Activated naive CD8-positive, alpha-beta T cell treated with anti-CD3 and anti-CD28 coated beads for 36 hours (primary cell): Measurements from ENCODE around the gene DGCR8. TPM values are rescaled to one million over a fixed set of nuclear protein-coding genes. Genes with fewer than 3 reads are reported as not detected.
"Not testable (repeated sequence)": the region's sequence is repeated elsewhere in the genome, so short reads cannot be mapped to it uniquely, and the experiment has no call there.

Experiments used
- DNase-seq: peaks from one replicate; pipeline ENCODE4 v3.0.0; 2021
- H3K27ac Mint-ChIP-seq: one replicate; pipeline ENCODE4 v1.8.0; 2022; ENCODE audit warnings: mild to moderate bottlenecking, moderate library complexity, mixed read lengths
- H3K27me3 Mint-ChIP-seq: one replicate; pipeline ENCODE4 v1.8.0; 2022; ENCODE audit warnings: mild to moderate bottlenecking, mixed read lengths
- H3K36me3 Mint-ChIP-seq: one replicate; pipeline ENCODE4 v1.8.0; 2021; ENCODE audit warnings: mild to moderate bottlenecking, mixed read lengths
- H3K4me1 Mint-ChIP-seq: one replicate; pipeline ENCODE4 v1.8.0; 2021; ENCODE audit warnings: mixed read lengths
- H3K4me3 Mint-ChIP-seq: one replicate; pipeline ENCODE4 v1.8.0; 2022; ENCODE audit warnings: mild to moderate bottlenecking, moderate library complexity, mixed read lengths
- H3K9me3 Mint-ChIP-seq: one replicate; pipeline ENCODE4 v1.8.0; 2022; ENCODE audit warnings: mixed read lengths
- total RNA-seq, 2 experiments: library from RNA; stranded (reverse); gene quantifications; one replicate each; pipeline ENCODE4 v1.2.3, GENCODE V29; 2021

Gene DGCR8
- total RNA-seq, 2 experiments from 2014 or later, result 42.6 to 47.0 TPM

GRCh38 chr22:20158391-20159036 is 78.5 kb downstream of the DGCR8 start:
- H3K27ac Mint-ChIP-seq, result no peak overlapping the region
- H3K27me3 Mint-ChIP-seq, result no peaks in the 10 kb centered on the region
- no peak for DNase-seq
- peaks cover 2% of the 10 kb centered on the region for H3K4me1 Mint-ChIP-seq
- H3K4me3 Mint-ChIP-seq, result no peak overlapping the region
- no peaks in the 10 kb centered on the region for H3K9me3 Mint-ChIP-seq
- no peaks in the 10 kb centered on the region for H3K36me3 Mint-ChIP-seq

GRCh38 chr22:20159076-20159475 is 79.0 kb downstream of the DGCR8 start:
- Mint-ChIP-seq H3K4me3 (no peak overlapping the region), H3K27ac (no peak overlapping the region), H3K4me1 (peaks cover 2% of the 10 kb centered on the region), H3K9me3 (no peaks in the 10 kb centered on the region), H3K36me3 (no peaks in the 10 kb centered on the region), H3K27me3 (no peaks in the 10 kb centered on the region)
- no peak for DNase-seq

- not testable (repeated sequence) for DNase-seq, H3K27ac Mint-ChIP-seq, H3K36me3 Mint-ChIP-seq, H3K4me1 Mint-ChIP-seq, H3K4me3 Mint-ChIP-seq, H3K27me3 Mint-ChIP-seq, H3K9me3 Mint-ChIP-seq
These were observed 79.5 kb downstream of the DGCR8 start for GRCh38 chr22:20159531-20159930.

GRCh38 chr22:20160041-20160440 is 80.0 kb downstream of the DGCR8 start:
- no peak overlapping the region for H3K27ac Mint-ChIP-seq
- peaks cover 3% of the 10 kb centered on the region for H3K36me3 Mint-ChIP-seq
- H3K27me3 Mint-ChIP-seq, result no peaks in the 10 kb centered on the region
- peaks cover 4% of the 10 kb centered on the region for H3K4me1 Mint-ChIP-seq
- no peak for DNase-seq
- peaks cover 3% of the 10 kb centered on the region for H3K9me3 Mint-ChIP-seq
- no peak overlapping the region for H3K4me3 Mint-ChIP-seq

Other genes starting within 250 kb of the DGCR8 start
- gene GNB1L, start 225.4 kb upstream of the DGCR8 start, total RNA-seq, result 10 to 100 TPM; 14.5 TPM
- 10 to 100 TPM; 18.7 to 23.1 TPM for gene RTL10, start 225.4 kb upstream of the DGCR8 start, total RNA-seq
- 10 to 100 TPM; 76.1 to 79.6 TPM for gene COMT, start 138.5 kb upstream of the DGCR8 start, total RNA-seq
- 10 to 100 TPM; 20.3 to 20.9 TPM for gene TXNRD2, start 138.4 kb upstream of the DGCR8 start, total RNA-seq
- 1 to 10 TPM; 1.1 to 1.6 TPM for gene ARVCF, start 63.4 kb upstream of the DGCR8 start, total RNA-seq
- 10 to 100 TPM; 16.5 to 21.5 TPM for gene TANGO2, start 59.1 kb upstream of the DGCR8 start, total RNA-seq
- gene RANBP1, start 35.9 kb downstream of the DGCR8 start, total RNA-seq, result 100 to 1,000 TPM; 492 to 506 TPM
- gene TRMT2A, start 37.0 kb downstream of the DGCR8 start, total RNA-seq, result 100 to 1,000 TPM; 124 to 139 TPM
- 10 to 100 TPM; 63.4 to 66.6 TPM for gene ZDHHC8, start 51.6 kb downstream of the DGCR8 start, total RNA-seq
- gene CCDC188, start 70.8 kb downstream of the DGCR8 start, total RNA-seq, result not detected
- 1 to 10 TPM; 3.2 to 3.5 TPM for gene RTN4R, start 188.1 kb downstream of the DGCR8 start, total RNA-seq
- gene DGCR6L, start 239.8 kb downstream of the DGCR8 start, total RNA-seq, result 10 to 100 TPM; 35.1 to 38.2 TPM